ENCODE data around the gene ACSL6.
A peak's percentile ranks its signal among the peaks of the same experiment; 100 is the strongest.

ACSL6 gene

DNA sequence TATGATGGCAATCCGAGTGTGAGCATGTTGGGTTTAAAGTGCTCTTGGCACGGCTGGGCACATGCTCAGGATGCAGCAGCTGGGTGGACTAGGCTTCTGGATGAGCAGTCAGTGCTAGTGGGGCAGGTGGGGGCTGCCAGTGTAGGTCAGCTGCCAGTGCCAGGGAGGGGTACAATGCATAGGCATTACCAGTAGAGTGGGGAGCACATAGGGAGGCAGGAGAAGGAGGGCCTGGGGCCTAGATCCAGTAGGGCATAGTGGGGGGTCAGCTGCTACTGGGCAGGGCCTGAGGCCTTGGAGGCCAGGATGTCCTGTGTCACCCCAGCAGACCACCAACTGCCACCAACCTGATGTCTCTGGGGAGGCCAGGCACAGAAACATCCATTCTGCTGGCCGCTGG, 24.2 kb downstream of the ACSL6 start:
- DNase-seq (ENCODE audit: low read depth), result no peak
- TF ChIP-seq, protein P1, sequence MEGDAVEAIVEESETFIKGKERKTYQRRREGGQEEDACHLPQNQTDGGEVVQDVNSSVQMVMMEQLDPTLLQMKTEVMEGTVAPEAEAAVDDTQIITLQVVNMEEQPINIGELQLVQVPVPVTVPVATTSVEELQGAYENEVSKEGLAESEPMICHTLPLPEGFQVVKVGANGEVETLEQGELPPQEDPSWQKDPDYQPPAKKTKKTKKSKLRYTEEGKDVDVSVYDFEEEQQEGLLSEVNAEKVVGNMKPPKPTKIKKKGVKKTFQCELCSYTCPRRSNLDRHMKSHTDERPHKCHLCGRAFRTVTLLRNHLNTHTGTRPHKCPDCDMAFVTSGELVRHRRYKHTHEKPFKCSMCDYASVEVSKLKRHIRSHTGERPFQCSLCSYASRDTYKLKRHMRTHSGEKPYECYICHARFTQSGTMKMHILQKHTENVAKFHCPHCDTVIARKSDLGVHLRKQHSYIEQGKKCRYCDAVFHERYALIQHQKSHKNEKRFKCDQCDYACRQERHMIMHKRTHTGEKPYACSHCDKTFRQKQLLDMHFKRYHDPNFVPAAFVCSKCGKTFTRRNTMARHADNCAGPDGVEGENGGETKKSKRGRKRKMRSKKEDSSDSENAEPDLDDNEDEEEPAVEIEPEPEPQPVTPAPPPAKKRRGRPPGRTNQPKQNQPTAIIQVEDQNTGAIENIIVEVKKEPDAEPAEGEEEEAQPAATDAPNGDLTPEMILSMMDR (conservative IDR thresholded peaks at IDR 0.05; ENCODE audit: low read length), result no peak
- H3K4me3 ChIP-seq (ENCODE audit: low read length), result no peak overlapping the region

DNA sequence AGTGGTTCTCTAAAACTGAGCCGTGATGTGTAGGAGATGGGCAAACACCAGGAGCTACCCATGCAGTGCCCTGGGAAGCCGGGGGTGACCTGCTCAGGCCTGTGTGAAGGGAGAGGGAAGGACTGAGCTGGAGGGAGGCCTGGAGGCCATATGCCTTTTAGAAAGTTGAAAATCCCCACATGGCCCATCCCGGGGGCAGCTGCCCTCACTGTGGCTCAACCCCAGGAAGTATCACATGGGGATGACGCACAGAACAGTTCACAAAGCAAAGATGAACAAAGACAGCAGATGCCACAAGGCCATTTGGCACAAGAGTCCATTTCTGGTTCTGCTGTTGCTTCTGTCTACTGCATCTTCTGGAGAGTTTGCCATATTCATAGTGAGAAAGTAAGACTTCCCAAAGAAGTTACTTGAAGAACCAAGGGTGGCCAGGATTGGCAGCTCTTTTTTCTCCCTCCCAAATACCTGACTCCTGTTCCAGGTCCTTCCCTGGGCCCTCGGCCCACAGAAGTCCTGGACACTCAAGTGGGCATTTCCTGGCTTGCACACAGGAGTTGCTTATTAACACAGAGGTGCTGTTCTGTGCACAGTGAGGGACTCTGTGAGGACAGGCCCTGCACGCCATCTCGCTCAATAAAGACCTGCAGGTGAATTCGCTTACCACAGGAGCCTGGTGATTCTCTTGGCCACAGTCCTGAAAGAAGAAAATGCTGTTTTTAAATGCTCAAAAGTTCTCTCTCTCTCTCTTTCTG, 25.1 kb downstream of the ACSL6 start:
- TF ChIP-seq, protein P1 (conservative IDR thresholded peaks at IDR 0.05; ENCODE audit: low read length), result no peak
- peak; percentile 8 for DNase-seq (ENCODE audit: low read depth)
- no peak overlapping the region for H3K4me3 ChIP-seq (ENCODE audit: low read length)

DNA sequence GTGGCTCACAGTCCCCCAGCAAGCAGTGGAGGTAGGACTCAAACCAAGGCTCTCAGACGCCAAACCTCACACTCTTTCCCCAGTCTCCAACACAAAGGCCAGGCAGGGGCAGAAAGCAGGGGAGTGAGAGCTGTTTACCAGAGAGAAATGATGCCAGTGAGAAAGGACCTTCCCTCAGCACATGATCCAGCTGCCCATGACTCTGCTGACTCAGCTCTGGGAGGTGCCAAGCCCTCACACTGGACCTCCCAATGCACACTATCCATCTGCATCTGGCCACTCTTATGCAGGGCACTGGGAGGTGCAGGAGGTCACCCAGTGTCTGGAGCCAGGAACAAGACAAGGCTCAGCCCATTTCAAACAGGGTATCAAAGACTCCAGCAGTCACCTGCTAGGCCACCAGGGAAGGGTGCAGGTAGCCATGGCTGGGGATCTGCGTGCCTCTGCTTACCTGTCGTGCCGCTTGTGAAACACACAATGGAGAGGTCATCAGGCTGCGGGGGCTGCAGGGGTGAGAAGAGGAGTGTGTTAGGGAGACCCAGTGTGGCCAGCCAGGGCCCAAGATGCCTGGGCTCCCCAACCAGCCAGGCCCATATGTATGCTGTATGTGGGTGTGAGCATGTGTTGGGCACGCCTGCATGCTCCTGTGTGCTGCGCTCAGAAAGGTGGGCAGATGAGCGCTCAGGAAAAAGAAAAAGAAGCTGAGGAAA, 26.3 kb downstream of the ACSL6 start:
- no peak overlapping the region for H3K4me3 ChIP-seq (ENCODE audit: low read length)
- TF ChIP-seq, protein P1 (conservative IDR thresholded peaks at IDR 0.05; ENCODE audit: low read length), result no peak
- no peak for DNase-seq (ENCODE audit: low read depth)

DNA sequence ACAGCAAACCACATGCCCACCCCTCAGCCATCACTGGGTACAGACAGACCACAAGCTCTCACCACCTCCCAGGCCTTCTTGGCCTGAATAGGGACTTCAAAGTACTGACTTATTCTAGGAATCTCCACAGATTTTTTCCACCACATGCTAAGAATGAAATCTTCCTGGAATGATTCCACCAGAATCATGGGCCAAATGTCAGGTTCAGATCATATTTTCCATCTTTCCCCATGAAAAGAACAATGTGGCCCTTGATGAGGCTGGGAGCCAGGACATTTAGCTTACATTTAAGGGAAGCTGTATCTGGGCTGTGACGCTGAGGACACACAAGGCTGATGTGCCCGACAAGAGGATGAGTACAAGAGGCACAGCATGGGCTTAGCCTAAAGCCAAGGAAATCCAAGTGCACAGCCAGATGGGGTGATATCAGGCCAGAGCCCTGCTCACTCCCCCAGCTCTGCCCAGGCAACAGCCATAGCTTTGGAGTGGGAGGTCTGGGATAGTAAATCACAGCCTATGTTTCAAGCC, 28.1 kb downstream of the ACSL6 start:
- TF ChIP-seq, protein P1 (conservative IDR thresholded peaks at IDR 0.05; ENCODE audit: low read length), result no peak
- H3K4me3 ChIP-seq (ENCODE audit: low read length), result no peak overlapping the region
- peak; percentile 23 for DNase-seq (ENCODE audit: low read depth)

DNA sequence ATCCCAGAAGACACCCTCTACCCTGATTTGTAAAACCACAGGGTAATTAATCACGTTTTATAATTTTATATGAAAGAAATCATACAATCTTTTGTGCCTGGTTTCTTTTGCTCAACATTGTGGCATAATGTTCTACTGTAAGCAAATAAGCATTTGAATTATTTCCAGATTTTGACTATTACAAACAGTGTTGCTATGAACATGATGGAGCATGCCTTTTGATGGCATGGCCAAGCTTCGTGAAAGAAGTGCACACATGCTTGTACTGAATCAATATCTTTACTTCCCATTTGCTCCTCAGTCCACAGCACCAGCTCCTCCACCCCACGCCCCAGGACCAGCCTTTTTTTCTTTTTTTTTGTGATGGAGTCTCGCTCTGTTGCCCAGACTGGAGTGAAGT, 29.9 kb downstream of the ACSL6 start:
- no peak for DNase-seq (ENCODE audit: low read depth)
- TF ChIP-seq, protein P1 (conservative IDR thresholded peaks at IDR 0.05; ENCODE audit: low read length), result no peak
- H3K4me3 ChIP-seq (ENCODE audit: low read length), result no peak overlapping the region

DNA sequence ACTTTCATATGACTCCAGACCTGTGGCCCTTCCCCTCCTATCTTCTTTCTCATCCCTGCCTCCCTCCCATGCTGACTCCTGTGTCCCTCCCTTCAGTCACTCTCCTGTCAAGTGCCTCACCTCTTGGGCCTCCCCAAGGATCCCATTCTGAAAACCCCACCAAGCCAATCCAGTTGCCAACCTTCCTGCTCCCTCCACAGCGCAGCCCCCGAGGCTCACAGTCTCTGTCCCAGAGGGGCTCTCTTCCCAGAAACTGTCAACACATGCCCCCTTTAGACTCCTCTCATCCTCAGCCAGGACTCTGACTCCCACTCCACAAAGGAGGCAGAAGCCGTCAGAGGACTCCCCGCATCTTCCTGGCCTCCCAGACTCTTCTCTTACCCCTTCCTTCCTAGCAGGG, 30.8 kb downstream of the ACSL6 start:
- DNase-seq (ENCODE audit: low read depth), result no peak
- H3K4me3 ChIP-seq (ENCODE audit: low read length), result no peak overlapping the region
- TF ChIP-seq, protein P1 (conservative IDR thresholded peaks at IDR 0.05; ENCODE audit: low read length), result no peak

DNA sequence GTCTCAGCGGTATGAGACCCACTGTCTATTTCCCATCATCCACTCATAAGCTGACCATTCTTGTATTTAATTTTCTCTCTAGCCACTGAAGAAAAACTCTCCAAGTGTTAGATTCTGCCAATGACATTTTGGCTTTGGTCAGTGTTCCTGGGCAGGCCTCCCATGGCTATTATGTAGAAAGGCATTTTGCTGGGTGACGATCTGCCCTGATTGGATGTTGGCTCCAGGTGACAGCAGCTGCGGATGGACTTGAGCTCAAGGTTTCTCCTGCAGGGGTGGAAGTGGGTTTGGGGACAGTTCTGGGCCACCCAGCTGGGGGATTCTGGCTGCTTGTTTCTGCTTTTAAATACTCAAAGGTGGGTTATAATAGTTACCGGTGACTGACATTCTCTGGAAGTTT, 31.6 kb downstream of the ACSL6 start:
- TF ChIP-seq, protein P1 (conservative IDR thresholded peaks at IDR 0.05; ENCODE audit: low read length), result no peak
- no peak for DNase-seq (ENCODE audit: low read depth)
- no peak overlapping the region for H3K4me3 ChIP-seq (ENCODE audit: low read length)

Data from AG10803 (cell line).